K562 (cell line): ENCODE data around the gene CLK4. TPM values are rescaled to one million over a fixed set of nuclear protein-coding genes. Genes with fewer than 3 reads are reported as not detected.
A peak's percentile ranks its signal among the peaks of the same experiment; 100 is the strongest.

Experiments
- ATAC-seq: fragments of 200-7000 bp; cut with Tn5 transposase; 3 replicates; pipeline ENCODE4 v1.9.1; 2020; ENCODE audit warnings: moderate library complexity
- BruUV-seq: library from RNA; stranded (reverse); fragments of 400-500 nt; replicated peaks from 2 replicates; lab custom pipeline; 2021; lab: Mats Ljungman, UMichigan
- CTCF ChIA-PET: fragments of 300-600 bp; formaldehyde crosslinking; extraction: SDS; loops from one replicate; lab custom pipeline; 2021; ENCODE audit warnings: low intra/inter-chr PET ratio; lab: Yijun Ruan, JAX
- POLR2A ChIA-PET: fragments of 300-600, 350-650 bp; sonication (Branson Sonifier 250); formaldehyde crosslinking; extraction: SDS; loops from one replicate; lab custom pipeline; 2021; ENCODE audit warnings: antibody characterized with exemption, inconsistent platforms; lab: Yijun Ruan, JAX
- DNase-seq, 4 experiments: peaks; one replicate each; pipeline versions ENCODE4 v3.0.0 to v3.0.0-alpha.2; 2011 to 2018; ENCODE audit warnings: low spot score in 3 of 4, mixed read lengths in 3 of 4; ENCODE audit errors: extremely low read depth in 1 of 4
- FAIRE-seq: peaks from 2 replicates; lab custom pipeline; 2011; peaks lifted over from hg19 to GRCh38; lab: Jason Lieb, UNC
- H2AFZ ChIP-seq: 2 replicates; pipeline ENCODE4 v1.6.0; 2011; ENCODE audit warnings: low read depth, low read length, control low read depth, inconsistent platforms
- H3K27ac ChIP-seq: fragments of 200-600 bp; 3 replicates; pipeline ENCODE4 v1.8.0; 2011; ENCODE audit warnings: low read depth, mild to moderate bottlenecking, control low read depth, inconsistent platforms, low read length, moderate library complexity, mixed read lengths; ENCODE audit errors: extremely low read depth
- H3K27me3 ChIP-seq, 2 experiments: fragments of 300-600 bp in 1 of 2; 2 replicates in 1 of 2; 3 replicates in 1 of 2; pipeline versions ENCODE4 v1.6.0 to v1.8.0; 2011; ENCODE audit warnings: inconsistent platforms in 2 of 2, low read length in 2 of 2, mild to moderate bottlenecking in 1 of 2, mixed read lengths in 1 of 2, moderate library complexity in 1 of 2; ENCODE audit not compliant: control insufficient read depth in 2 of 2, insufficient read depth in 2 of 2
- H3K36me3 ChIP-seq: fragments of 300-600 bp; 3 replicates; pipeline ENCODE4 v1.8.0; 2011; ENCODE audit warnings: mild to moderate bottlenecking, low read length, inconsistent platforms; ENCODE audit not compliant: control insufficient read depth, insufficient read depth
- H3K4me1 ChIP-seq, 2 experiments: fragments of 200-600 bp in 1 of 2; replicated peaks in 1 of 2; 2 replicates in 1 of 2; 3 replicates in 1 of 2; pipeline versions ENCODE4 v1.5.1 to v1.8.0; 2011; ENCODE audit warnings: inconsistent platforms in 2 of 2, low read length in 2 of 2, mild to moderate bottlenecking in 1 of 2, mixed read lengths in 1 of 2, moderate library complexity in 1 of 2; ENCODE audit not compliant: control insufficient read depth in 2 of 2, insufficient read depth in 2 of 2
- H3K4me2 ChIP-seq: 2 replicates; pipeline ENCODE4 v1.6.1; 2011; ENCODE audit warnings: low read length, control low read depth, inconsistent platforms, mixed read lengths; ENCODE audit not compliant: insufficient read depth
- H3K4me3 ChIP-seq: fragments of 200-600 bp; sonication (generic), shearing (Covaris generic); 2 replicates; pipeline ENCODE4 v1.5.1; 2016; ENCODE audit warnings: control low read depth, inconsistent platforms
- H3K79me2 ChIP-seq: fragments of 200-600 bp; 3 replicates; pipeline ENCODE4 v1.8.0; 2011; ENCODE audit warnings: low read length, inconsistent platforms; ENCODE audit not compliant: control insufficient read depth, insufficient read depth
- H3K9ac ChIP-seq, 2 experiments: 2 replicates each; pipeline versions ENCODE4 v1.6.0 to v1.6.1; 2011; ENCODE audit warnings: low read depth in 2 of 2, low read length in 2 of 2, control low read depth in 1 of 2, inconsistent platforms in 1 of 2, mild to moderate bottlenecking in 1 of 2, mixed read lengths in 1 of 2; ENCODE audit not compliant: insufficient read depth in 1 of 2
- H3K9me1 ChIP-seq: one replicate; pipeline ENCODE4 v1.6.0; 2011; ENCODE audit warnings: inconsistent platforms, mild to moderate bottlenecking, low read length, moderate library complexity; ENCODE audit not compliant: control insufficient read depth, insufficient read depth
- H3K9me3 ChIP-seq: replicated peaks from 2 replicates; pipeline ENCODE4 v1.5.1; 2011; ENCODE audit warnings: low read depth, low read length, inconsistent platforms; ENCODE audit not compliant: control insufficient read depth, insufficient read depth
- H4K20me1 ChIP-seq: replicated peaks from 2 replicates; pipeline ENCODE4 v1.6.1; 2011; ENCODE audit warnings: low read length, inconsistent platforms, mixed read lengths; ENCODE audit not compliant: control insufficient read depth, insufficient read depth
- CAMTA2 ChIP-seq: fragments of 250-450 bp; sonication (Bioruptor Pico); conservative IDR thresholded peaks from 2 replicates; pipeline ENCODE4 v1.5.1; 2022
- PML ChIP-seq: IDR thresholded peaks from 2 replicates; pipeline ENCODE4 v1.6.1; 2012; ENCODE audit warnings: low read length, inconsistent platforms
- RAD51 ChIP-seq: fragments of 450-650 bp; IDR thresholded peaks from 2 replicates; pipeline ENCODE4 v1.7.1; 2016; ENCODE audit warnings: low read depth, mild to moderate bottlenecking, borderline replicate concordance
- SIX5 ChIP-seq, 2 experiments: IDR thresholded peaks; 2 replicates each; pipeline ENCODE4 v1.6.1; 2011; ENCODE audit warnings: low read length in 2 of 2, borderline replicate concordance in 1 of 2, low read depth in 1 of 2, mild to moderate bottlenecking in 1 of 2, moderate library complexity in 1 of 2; ENCODE audit not compliant: insufficient read depth in 1 of 2
- STAT5B ChIP-seq: fragments of 250-450 bp; sonication (Bioruptor Pico); IDR thresholded peaks from 2 replicates; pipeline ENCODE4 v1.8.0; 2021; ENCODE audit warnings: mild to moderate bottlenecking, inconsistent platforms
- SUPT5H ChIP-seq: fragments of 450-650 bp; IDR thresholded peaks from 2 replicates; pipeline ENCODE4 v1.6.1; 2016
- TGIF2 ChIP-seq: sonication (generic); formaldehyde crosslinking; IDR thresholded peaks from 2 replicates; pipeline ENCODE4 v1.8.1; 2022; ENCODE audit warnings: mild to moderate bottlenecking, missing genetic modification reagents, moderate library complexity
- ZNF551 ChIP-seq: fragments of 250-450 bp; sonication (Bioruptor Pico); IDR thresholded peaks from 2 replicates; pipeline ENCODE4 v1.5.0; 2021; ENCODE audit warnings: mild to moderate bottlenecking, moderate library complexity
- ZNF561 ChIP-seq: fragments of 450-650 bp; formaldehyde crosslinking; conservative IDR thresholded peaks from 2 replicates; pipeline ENCODE4 v1.4.0; 2020; ENCODE audit warnings: mild to moderate bottlenecking, moderate library complexity
- WGBS: fragments of 100-300 bp; shearing (Covaris generic); methylation state at CpG from one replicate; pipeline ENCODE4 v1.1.6; 2016; ENCODE audit warnings: low coverage, mixed read lengths; ENCODE audit not compliant: insufficient coverage; ENCODE audit errors: missing lambda C conversion rate; 5-methylcytosine and 5-hydroxymethylcytosine counted together
- in situ Hi-C: fragments of 300-500 bp; cut with MboI; formaldehyde crosslinking; loops from 4 replicates; pipeline ENCODE4 v1.15.0; 2018; ENCODE audit warnings: inconsistent platforms, mixed read lengths
- intact Hi-C: fragments of 100-400 bp; cut with micrococcal nuclease; formaldehyde crosslinking; loops from 2 replicates; pipeline ENCODE4 v1.14.2; 2022
- polyA plus RNA-seq, 8 experiments: library from polyadenylated mRNA; depleted of rRNA in 4 of 8; stranded (reverse) in 5 of 8; unstranded in 3 of 8; fragments of >200 nt; fragmentation: Nextera tagmentation in 2 of 8; fragmentation: Illumina TruSeq in 1 of 8; extraction: Ambion mirVana in 2 of 8; extraction: Trizol in 1 of 8; gene quantifications; 2 replicates each; pipeline versions ENCODE4 v1.2.1 to v1.2.3, GENCODE V29; 2011 to 2014; ENCODE audit warnings: inconsistent platforms in 1 of 8, missing spikeins in 1 of 8
- total RNA-seq, 7 experiments: library from RNA; depleted of rRNA in 6 of 7; stranded (reverse); fragments of >200 nt in 6 of 7; fragmentation: Illumina TruSeq in 2 of 7; extraction: Trizol in 2 of 7; gene quantifications; 2 replicates each; pipeline versions ENCODE4 v1.2.1 to v1.2.3, GENCODE V29; 2011 to 2021; ENCODE audit warnings: low replicate concordance in 1 of 7
- TF ChIP-seq, protein P1 (sequence below): fragments of 450-650 bp; IDR thresholded peaks from 2 replicates; pipeline ENCODE4 v1.6.1; 2018; ENCODE audit warnings: mild to moderate bottlenecking, low read depth; ENCODE audit not compliant: partially characterized antibody
- TF ChIP-seq, protein P2 (sequence below): fragments of 250-450 bp; sonication (Bioruptor Pico); IDR thresholded peaks from 2 replicates; pipeline ENCODE4 v1.5.1; 2021; ENCODE audit warnings: mild to moderate bottlenecking
- TF ChIP-seq, protein P3 (sequence below): fragments of 250-450 bp; sonication (Bioruptor Pico); IDR thresholded peaks from 2 replicates; pipeline ENCODE4 v1.8.0; 2021; ENCODE audit warnings: moderate library complexity, mild to moderate bottlenecking, inconsistent platforms
- TF ChIP-seq, protein P4 (sequence below): fragments of 450-650 bp; IDR thresholded peaks from 2 replicates; pipeline ENCODE4 v1.7.0; 2016; ENCODE audit warnings: borderline replicate concordance

Gene CLK4
- total and polyA plus RNA-seq, 9 of the 15 experiments (the other 6 are each of a cell fraction or from before 2014, with no cell fraction given): 10.5 to 23.1 (median 13.9) TPM

DNA sequence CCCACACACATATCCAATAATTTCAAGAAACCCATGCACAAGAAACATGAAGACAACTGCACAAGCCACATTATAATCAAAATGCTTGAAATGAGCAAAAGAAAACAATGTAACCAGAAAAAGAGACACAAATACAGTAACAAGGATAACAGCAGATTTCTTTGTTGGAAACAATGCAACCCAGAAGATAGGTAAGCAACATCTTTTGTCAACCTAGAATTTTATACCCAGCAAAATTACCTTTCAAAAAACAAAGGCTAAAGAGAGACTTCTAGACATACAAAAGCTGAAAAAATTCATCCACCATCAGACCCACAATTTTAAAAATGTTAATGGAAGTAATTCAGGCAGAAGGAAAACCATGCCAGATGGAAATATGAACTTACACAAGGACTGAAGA lies 31.7 kb downstream of the CLK4 start (continued):
- TF ChIP-seq, protein P1, sequence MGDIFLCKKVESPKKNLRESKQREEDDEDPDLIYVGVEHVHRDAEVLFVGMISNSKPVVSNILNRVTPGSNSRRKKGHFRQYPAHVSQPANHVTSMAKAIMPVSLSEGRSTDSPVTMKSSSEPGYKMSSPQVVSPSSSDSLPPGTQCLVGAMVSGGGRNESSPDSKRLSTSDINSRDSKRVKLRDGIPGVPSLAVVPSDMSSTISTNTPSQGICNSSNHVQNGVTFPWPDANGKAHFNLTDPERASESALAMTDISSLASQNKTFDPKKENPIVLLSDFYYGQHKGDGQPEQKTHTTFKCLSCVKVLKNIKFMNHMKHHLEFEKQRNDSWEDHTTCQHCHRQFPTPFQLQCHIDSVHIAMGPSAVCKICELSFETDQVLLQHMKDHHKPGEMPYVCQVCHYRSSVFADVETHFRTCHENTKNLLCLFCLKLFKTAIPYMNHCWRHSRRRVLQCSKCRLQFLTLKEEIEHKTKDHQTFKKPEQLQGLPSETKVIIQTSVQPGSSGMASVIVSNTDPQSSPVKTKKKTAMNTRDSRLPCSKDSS: peak; percentile 71
- TF ChIP-seq SIX5 (IDR thresholded peaks at IDR 0.05; ENCODE audit: borderline replicate concordance in 1 of 2, insufficient read depth in 1 of 2, low read depth in 1 of 2, low read length in 2 of 2) (no peak), TGIF2 (CRISPR knock-in tag) (no peak)
- TF ChIP-seq, all 486 proteins: peak for 5

DNA sequence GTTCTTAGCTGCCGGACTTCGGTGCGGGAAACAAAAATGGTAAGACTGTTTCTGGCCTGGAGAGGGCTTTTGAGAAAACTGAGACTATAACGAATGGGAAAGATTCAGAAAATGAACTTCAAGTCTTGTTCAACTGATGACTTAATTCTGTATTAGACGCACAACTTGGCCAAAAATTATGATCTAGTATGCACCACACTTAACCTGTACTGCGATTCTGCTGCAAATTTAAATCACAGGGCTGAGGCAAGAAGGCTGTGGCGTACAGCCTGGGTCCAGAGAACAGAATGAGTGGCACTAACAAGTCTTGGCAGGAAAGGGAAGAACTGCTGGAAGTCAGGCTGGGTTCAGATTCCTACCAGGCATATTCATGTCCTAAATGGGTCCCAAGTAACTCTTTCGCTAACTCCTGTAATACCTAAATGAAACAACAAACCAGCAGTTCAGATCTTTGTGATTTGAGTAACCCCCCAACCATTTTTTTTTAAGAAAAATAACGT lies 35.9 kb downstream of the CLK4 start:
- no peak overlapping the region for H3K27ac ChIP-seq
- no peaks in the 10 kb centered on the region for H3K36me3 ChIP-seq
- no peaks in the 10 kb centered on the region for H3K79me2 ChIP-seq
- intact Hi-C loops (loop anchor here (1.0 to 2.0 kb wide), 3 partner anchors 130 to 311 kb away; no protein-coding TSS in a partner anchor), in situ Hi-C loops (loop anchor here (5.0 kb wide), 1 partner anchor 309 kb away; no protein-coding TSS in a partner anchor)
- H3K4me1 ChIP-seq: peaks cover 0 to 16% of the 10 kb centered on the region in 2 experiments; a peak in 3 of 5 replicates
- BruUV-seq: no TSS peak
- 3% methylated on average over 9 of the region's 9 CpGs for WGBS
- ATAC-seq: no peak
- H3K9me3 ChIP-seq: peaks cover 4% of the 10 kb centered on the region; the same call in 1 of the 2 replicates
- CTCF ChIA-PET: interaction anchor here (1.0 to 3.0 kb wide), 3 partner anchors 174 to 311 kb away, joined by 3 to 35 read pairs (median 12); no protein-coding TSS in a partner anchor
- no peak overlapping the region for H3K9ac ChIP-seq
- H2AFZ ChIP-seq: 0 out of 2 replicates have a peak overlapping the region, but pooled peaks have one; percentile 56
- no peak for FAIRE-seq
- no peak for DNase-seq
- H3K4me3 ChIP-seq: no peak overlapping the region
- H4K20me1 ChIP-seq: no peaks in the 10 kb centered on the region; the same call in 1 of the 2 replicates
- no peaks in the 10 kb centered on the region for H3K9me1 ChIP-seq
- no peak overlapping the region for H3K4me2 ChIP-seq
- H3K27me3 ChIP-seq: peaks cover 24 to 36% of the 10 kb centered on the region in 2 experiments
- POLR2A ChIA-PET: no interaction called here
- TF ChIP-seq ZNF551: no peak
- no peak for TF ChIP-seq RAD51
- TF ChIP-seq, protein P2, sequence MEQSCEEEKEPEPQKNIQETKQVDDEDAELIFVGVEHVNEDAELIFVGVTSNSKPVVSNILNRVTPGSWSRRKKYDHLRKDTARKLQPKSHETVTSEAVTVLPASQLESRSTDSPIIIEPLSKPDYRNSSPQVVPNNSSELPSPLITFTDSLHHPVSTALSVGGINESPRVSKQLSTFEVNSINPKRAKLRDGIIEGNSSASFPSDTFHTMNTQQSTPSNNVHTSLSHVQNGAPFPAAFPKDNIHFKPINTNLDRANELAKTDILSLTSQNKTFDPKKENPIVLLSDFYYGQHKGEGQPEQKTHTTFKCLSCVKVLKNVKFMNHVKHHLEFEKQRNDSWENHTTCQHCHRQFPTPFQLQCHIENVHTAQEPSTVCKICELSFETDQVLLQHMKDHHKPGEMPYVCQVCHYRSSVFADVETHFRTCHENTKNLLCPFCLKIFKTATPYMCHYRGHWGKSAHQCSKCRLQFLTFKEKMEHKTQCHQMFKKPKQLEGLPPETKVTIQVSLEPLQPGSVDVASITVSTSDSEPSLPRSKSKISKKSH (CRISPR knock-in tag): no peak
- TF ChIP-seq PML: no peak
- TF ChIP-seq SUPT5H: no peak
- TF ChIP-seq, protein P3, sequence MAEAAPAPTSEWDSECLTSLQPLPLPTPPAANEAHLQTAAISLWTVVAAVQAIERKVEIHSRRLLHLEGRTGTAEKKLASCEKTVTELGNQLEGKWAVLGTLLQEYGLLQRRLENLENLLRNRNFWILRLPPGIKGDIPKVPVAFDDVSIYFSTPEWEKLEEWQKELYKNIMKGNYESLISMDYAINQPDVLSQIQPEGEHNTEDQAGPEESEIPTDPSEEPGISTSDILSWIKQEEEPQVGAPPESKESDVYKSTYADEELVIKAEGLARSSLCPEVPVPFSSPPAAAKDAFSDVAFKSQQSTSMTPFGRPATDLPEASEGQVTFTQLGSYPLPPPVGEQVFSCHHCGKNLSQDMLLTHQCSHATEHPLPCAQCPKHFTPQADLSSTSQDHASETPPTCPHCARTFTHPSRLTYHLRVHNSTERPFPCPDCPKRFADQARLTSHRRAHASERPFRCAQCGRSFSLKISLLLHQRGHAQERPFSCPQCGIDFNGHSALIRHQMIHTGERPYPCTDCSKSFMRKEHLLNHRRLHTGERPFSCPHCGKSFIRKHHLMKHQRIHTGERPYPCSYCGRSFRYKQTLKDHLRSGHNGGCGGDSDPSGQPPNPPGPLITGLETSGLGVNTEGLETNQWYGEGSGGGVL (CRISPR knock-in tag): no peak
- TF ChIP-seq CAMTA2 (CRISPR knock-in tag): no peak
- no peak for TF ChIP-seq STAT5B
- TF ChIP-seq, protein P4, sequence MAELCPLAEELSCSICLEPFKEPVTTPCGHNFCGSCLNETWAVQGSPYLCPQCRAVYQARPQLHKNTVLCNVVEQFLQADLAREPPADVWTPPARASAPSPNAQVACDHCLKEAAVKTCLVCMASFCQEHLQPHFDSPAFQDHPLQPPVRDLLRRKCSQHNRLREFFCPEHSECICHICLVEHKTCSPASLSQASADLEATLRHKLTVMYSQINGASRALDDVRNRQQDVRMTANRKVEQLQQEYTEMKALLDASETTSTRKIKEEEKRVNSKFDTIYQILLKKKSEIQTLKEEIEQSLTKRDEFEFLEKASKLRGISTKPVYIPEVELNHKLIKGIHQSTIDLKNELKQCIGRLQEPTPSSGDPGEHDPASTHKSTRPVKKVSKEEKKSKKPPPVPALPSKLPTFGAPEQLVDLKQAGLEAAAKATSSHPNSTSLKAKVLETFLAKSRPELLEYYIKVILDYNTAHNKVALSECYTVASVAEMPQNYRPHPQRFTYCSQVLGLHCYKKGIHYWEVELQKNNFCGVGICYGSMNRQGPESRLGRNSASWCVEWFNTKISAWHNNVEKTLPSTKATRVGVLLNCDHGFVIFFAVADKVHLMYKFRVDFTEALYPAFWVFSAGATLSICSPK: no peak
- no peak for TF ChIP-seq ZNF561 (CRISPR knock-in tag)
